Measurements from ENCODE around the gene CALML6. TPM values are rescaled to one million over a fixed set of nuclear protein-coding genes. Genes with fewer than 3 reads are reported as not detected.

Gene CALML6
- total RNA-seq, 1 experiment from 2014 or later, result not detected

GRCh38 chr1:1965546-1965945, 50.5 kb downstream of the CALML6 start:
- no peak for DNase-seq (ENCODE audit: low read depth)

- no peak for DNase-seq (ENCODE audit: low read depth)
Observed at GRCh38 chr1:1966071-1966740, 51.1 kb downstream of the CALML6 start.

Other genes with a start within 250 kb of the CALML6 start
- gene SLC35E2B, start 222.5 kb upstream of the CALML6 start, total RNA-seq (2014; rRNA removed; shearing (Covaris generic)), result 10.1 and 10.9 TPM in 2 replicates
- 4.4 and 8.1 TPM in 2 replicates for gene CDK11A, start 190.9 kb upstream of the CALML6 start, total RNA-seq (2014; rRNA removed; shearing (Covaris generic))
- 24.0 and 30.3 TPM in 2 replicates for gene NADK, start 136.8 kb upstream of the CALML6 start, total RNA-seq (2014; rRNA removed; shearing (Covaris generic))
- 87.6 and 97.9 TPM in 2 replicates for gene GNB1, start 24.2 kb upstream of the CALML6 start, total RNA-seq (2014; rRNA removed; shearing (Covaris generic))
- 0.39 and 0.48 TPM in 2 replicates for gene TMEM52, start 4.0 kb downstream of the CALML6 start, total RNA-seq (2014; rRNA removed; shearing (Covaris generic))
- gene CFAP74, start 88.5 kb downstream of the CALML6 start, total RNA-seq (2014; rRNA removed; shearing (Covaris generic)), result 0.10 TPM in 1 of 2 replicates, not detected in the other
- gene GABRD, start 104.1 kb downstream of the CALML6 start, total RNA-seq (2014; rRNA removed; shearing (Covaris generic)), result 1.3 TPM in 1 of 2 replicates, not detected in the other
- gene PRKCZ, start 135.2 kb downstream of the CALML6 start, total RNA-seq (2014; rRNA removed; shearing (Covaris generic)), result 2.3 and 5.2 TPM in 2 replicates

Data from RPMI7951 (cell line).